HEK293 (cell line): ENCODE data around the gene MED13L.

ENCODE experiments used
- CTCF ChIA-PET: fragments of 350-600 bp; formaldehyde crosslinking; extraction: SDS; loops from one replicate; lab custom pipeline; 2021; ENCODE audit warnings: antibody characterized with exemption; lab: Yijun Ruan, JAX
- POLR2A ChIA-PET: fragments of 300-600 bp; formaldehyde crosslinking; extraction: SDS; loops from one replicate; lab custom pipeline; 2020; ENCODE audit warnings: antibody characterized with exemption, inconsistent platforms; lab: Yijun Ruan, JAX
- H3K27ac ChIP-seq: fragments of 200-500 bp; sonication (Bioruptor generic); 2 replicates; pipeline ENCODE4 v1.5.1; 2014; ENCODE audit warnings: low read depth, low read length, control low read depth, inconsistent platforms; ENCODE audit errors: extremely low read depth
- H3K36me3 ChIP-seq, 2 experiments: fragments of 200-500 bp in 1 of 2; sonication (Bioruptor generic) in 1 of 2; 1 replicate in 1 of 2; 2 replicates in 1 of 2; pipeline ENCODE4 v1.5.1; 2014 to 2017; ENCODE audit warnings: inconsistent platforms in 2 of 2, low read length in 2 of 2; ENCODE audit not compliant: control insufficient read depth in 2 of 2, insufficient read depth in 1 of 2
- H3K4me1 ChIP-seq: fragments of 200-500 bp; sonication (Bioruptor generic); 2 replicates; pipeline ENCODE4 v1.5.1; 2014; ENCODE audit warnings: mild to moderate bottlenecking, low read length, inconsistent platforms; ENCODE audit not compliant: control insufficient read depth, insufficient read depth
- H3K4me3 ChIP-seq: 2 replicates; pipeline ENCODE4 v1.5.1; 2011; ENCODE audit warnings: low read depth, mild to moderate bottlenecking, control low read depth, low read length, moderate library complexity
- H3K9me3 ChIP-seq: fragments of 200-500 bp; sonication (Bioruptor generic); 2 replicates; pipeline ENCODE4 v1.5.1; 2014; ENCODE audit warnings: low read depth, low read length, inconsistent platforms; ENCODE audit not compliant: control insufficient read depth, insufficient read depth
- REPIN1 ChIP-seq: fragments of 450-650 bp; formaldehyde crosslinking; IDR thresholded peaks from 2 replicates; pipeline ENCODE4 v1.5.1; 2017; ENCODE audit warnings: missing biosample characterization, missing genetic modification characterization, low read depth
- SP2 ChIP-seq: fragments of 450-650 bp; formaldehyde crosslinking; IDR thresholded peaks from 2 replicates; pipeline ENCODE4 v1.5.1; 2016; ENCODE audit warnings: missing biosample characterization, missing genetic modification characterization
- SP3 ChIP-seq: fragments of 450-650 bp; formaldehyde crosslinking; IDR thresholded peaks from 2 replicates; pipeline ENCODE4 v1.5.1; 2016; ENCODE audit warnings: missing biosample characterization, missing genetic modification characterization
- ZNF140 ChIP-seq: fragments of 450-650 bp; formaldehyde crosslinking; IDR thresholded peaks from 2 replicates; pipeline ENCODE4 v1.5.1; 2016; ENCODE audit warnings: missing biosample characterization, missing genetic modification characterization
- ZNF169 ChIP-seq: fragments of 450-650 bp; formaldehyde crosslinking; IDR thresholded peaks from 2 replicates; pipeline ENCODE4 v1.5.1; 2016; ENCODE audit warnings: missing biosample characterization, missing genetic modification characterization
- ZNF221 ChIP-seq: fragments of 450-650 bp; formaldehyde crosslinking; IDR thresholded peaks from 2 replicates; pipeline ENCODE4 v1.5.1; 2017; ENCODE audit warnings: missing biosample characterization, missing genetic modification characterization, borderline replicate concordance
- ZNF335 ChIP-seq: fragments of 450-650 bp; formaldehyde crosslinking; conservative IDR thresholded peaks from 2 replicates; pipeline ENCODE4 v1.5.1; 2016; ENCODE audit warnings: missing biosample characterization, missing genetic modification characterization
- ZNF350 ChIP-seq: fragments of 450-650 bp; formaldehyde crosslinking; IDR thresholded peaks from 2 replicates; pipeline ENCODE4 v1.5.0; 2017; ENCODE audit warnings: missing biosample characterization, mild to moderate bottlenecking, missing genetic modification characterization
- ZNF530 ChIP-seq: fragments of 450-650 bp; formaldehyde crosslinking; IDR thresholded peaks from 2 replicates; pipeline ENCODE4 v1.5.1; 2016; ENCODE audit warnings: low read depth, missing biosample characterization, missing genetic modification characterization
- ZNF555 ChIP-seq: fragments of 450-650 bp; formaldehyde crosslinking; conservative IDR thresholded peaks from 2 replicates; pipeline ENCODE4 v1.5.1; 2017; ENCODE audit warnings: missing biosample characterization, mild to moderate bottlenecking, missing genetic modification characterization, inconsistent platforms
- ZSCAN16 ChIP-seq: fragments of 450-650 bp; formaldehyde crosslinking; IDR thresholded peaks from 2 replicates; pipeline ENCODE4 v1.5.1; 2016; ENCODE audit warnings: missing biosample characterization, missing genetic modification characterization
- ZXDB ChIP-seq: fragments of 450-650 bp; formaldehyde crosslinking; IDR thresholded peaks from 2 replicates; pipeline ENCODE4 v1.5.1; 2016; ENCODE audit warnings: missing biosample characterization, missing genetic modification characterization
- TF ChIP-seq, protein P1 (sequence below): fragments of 450-650 bp; formaldehyde crosslinking; IDR thresholded peaks from 2 replicates; pipeline ENCODE4 v1.5.1; 2016; ENCODE audit warnings: missing biosample characterization, missing genetic modification characterization
- TF ChIP-seq, protein P2 (sequence below): fragments of 450-650 bp; formaldehyde crosslinking; IDR thresholded peaks from 2 replicates; pipeline ENCODE4 v1.5.1; 2017; ENCODE audit warnings: missing biosample characterization, mild to moderate bottlenecking, missing genetic modification characterization, moderate library complexity
- TF ChIP-seq, protein P3 (sequence below): fragments of 450-650 bp; formaldehyde crosslinking; IDR thresholded peaks from 2 replicates; pipeline ENCODE4 v1.5.1; 2017; ENCODE audit warnings: missing biosample characterization, missing genetic modification characterization
- TF ChIP-seq, protein P4 (sequence below): fragments of 450-650 bp; formaldehyde crosslinking; conservative IDR thresholded peaks from 2 replicates; pipeline ENCODE4 v1.5.1; 2016; ENCODE audit warnings: low read depth, missing biosample characterization, missing genetic modification characterization
- TF ChIP-seq, protein P5 (sequence below): fragments of 450-650 bp; formaldehyde crosslinking; IDR thresholded peaks from 2 replicates; pipeline ENCODE4 v1.5.1; 2017; ENCODE audit warnings: missing biosample characterization, missing genetic modification characterization
- TF ChIP-seq, protein P6 (sequence below): fragments of 450-650 bp; formaldehyde crosslinking; IDR thresholded peaks from 2 replicates; pipeline ENCODE4 v1.5.1; 2016; ENCODE audit warnings: missing biosample characterization, missing genetic modification characterization, low read depth
- TF ChIP-seq, protein P7 (sequence below): fragments of 450-650 bp; formaldehyde crosslinking; IDR thresholded peaks from 2 replicates; pipeline ENCODE4 v1.5.1; 2016; ENCODE audit warnings: missing biosample characterization, missing genetic modification characterization

The MED13L gene

DNA sequence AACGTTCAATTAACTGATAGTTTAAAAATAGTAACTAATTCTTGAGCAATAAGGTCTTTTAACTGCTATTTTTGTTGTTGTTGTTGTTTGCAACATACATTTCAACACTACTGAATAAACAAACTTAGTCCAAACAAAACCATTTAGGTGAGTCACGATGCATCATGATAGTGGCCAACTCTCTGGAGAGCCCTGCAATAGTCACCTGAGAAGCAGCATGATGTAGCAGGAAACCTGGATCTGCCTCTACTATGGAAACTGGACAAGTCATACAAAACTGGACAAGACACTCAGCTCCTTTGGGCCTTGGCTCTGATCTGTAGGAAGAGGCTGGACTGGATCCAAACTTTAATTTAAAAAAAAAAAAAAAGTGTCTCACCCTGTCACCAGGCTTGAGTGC is 117.3 kb downstream of the MED13L start:
- CTCF ChIA-PET, result interaction anchor here (1.1 kb wide), 1 partner anchor 19 kb away, joined by 5 read pairs; no protein-coding TSS in a partner anchor
- no peak for TF ChIP-seq ZNF335 (tag by site-specific recombination)
- TF ChIP-seq, protein P1, sequence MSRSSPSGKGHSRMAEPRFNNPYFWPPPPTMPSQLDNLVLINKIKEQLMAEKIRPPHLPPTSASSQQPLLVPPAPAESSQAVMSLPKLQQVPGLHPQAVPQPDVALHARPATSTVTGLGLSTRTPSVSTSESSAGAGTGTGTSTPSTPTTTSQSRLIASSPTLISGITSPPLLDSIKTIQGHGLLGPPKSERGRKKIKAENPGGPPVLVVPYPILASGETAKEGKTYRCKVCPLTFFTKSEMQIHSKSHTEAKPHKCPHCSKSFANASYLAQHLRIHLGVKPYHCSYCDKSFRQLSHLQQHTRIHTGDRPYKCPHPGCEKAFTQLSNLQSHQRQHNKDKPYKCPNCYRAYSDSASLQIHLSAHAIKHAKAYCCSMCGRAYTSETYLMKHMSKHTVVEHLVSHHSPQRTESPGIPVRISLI (tag by site-specific recombination), result no peak
- TF ChIP-seq, protein P2, sequence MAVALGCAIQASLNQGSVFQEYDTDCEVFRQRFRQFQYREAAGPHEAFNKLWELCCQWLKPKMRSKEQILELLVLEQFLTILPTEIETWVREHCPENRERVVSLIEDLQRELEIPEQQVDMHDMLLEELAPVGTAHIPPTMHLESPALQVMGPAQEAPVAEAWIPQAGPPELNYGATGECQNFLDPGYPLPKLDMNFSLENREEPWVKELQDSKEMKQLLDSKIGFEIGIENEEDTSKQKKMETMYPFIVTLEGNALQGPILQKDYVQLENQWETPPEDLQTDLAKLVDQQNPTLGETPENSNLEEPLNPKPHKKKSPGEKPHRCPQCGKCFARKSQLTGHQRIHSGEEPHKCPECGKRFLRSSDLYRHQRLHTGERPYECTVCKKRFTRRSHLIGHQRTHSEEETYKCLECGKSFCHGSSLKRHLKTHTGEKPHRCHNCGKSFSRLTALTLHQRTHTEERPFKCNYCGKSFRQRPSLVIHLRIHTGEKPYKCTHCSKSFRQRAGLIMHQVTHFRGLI (tag by site-specific recombination), result no peak
- TF ChIP-seq ZNF350, result no peak
- TF ChIP-seq, protein P3, sequence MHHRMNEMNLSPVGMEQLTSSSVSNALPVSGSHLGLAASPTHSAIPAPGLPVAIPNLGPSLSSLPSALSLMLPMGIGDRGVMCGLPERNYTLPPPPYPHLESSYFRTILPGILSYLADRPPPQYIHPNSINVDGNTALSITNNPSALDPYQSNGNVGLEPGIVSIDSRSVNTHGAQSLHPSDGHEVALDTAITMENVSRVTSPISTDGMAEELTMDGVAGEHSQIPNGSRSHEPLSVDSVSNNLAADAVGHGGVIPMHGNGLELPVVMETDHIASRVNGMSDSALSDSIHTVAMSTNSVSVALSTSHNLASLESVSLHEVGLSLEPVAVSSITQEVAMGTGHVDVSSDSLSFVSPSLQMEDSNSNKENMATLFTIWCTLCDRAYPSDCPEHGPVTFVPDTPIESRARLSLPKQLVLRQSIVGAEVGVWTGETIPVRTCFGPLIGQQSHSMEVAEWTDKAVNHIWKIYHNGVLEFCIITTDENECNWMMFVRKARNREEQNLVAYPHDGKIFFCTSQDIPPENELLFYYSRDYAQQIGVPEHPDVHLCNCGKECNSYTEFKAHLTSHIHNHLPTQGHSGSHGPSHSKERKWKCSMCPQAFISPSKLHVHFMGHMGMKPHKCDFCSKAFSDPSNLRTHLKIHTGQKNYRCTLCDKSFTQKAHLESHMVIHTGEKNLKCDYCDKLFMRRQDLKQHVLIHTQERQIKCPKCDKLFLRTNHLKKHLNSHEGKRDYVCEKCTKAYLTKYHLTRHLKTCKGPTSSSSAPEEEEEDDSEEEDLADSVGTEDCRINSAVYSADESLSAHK (tag by site-specific recombination), result no peak
- TF ChIP-seq ZNF221 (tag by site-specific recombination), result no peak
- no peak for TF ChIP-seq REPIN1
- TF ChIP-seq ZNF555, result no peak
- no peak for TF ChIP-seq SP3
- TF ChIP-seq, protein P4, sequence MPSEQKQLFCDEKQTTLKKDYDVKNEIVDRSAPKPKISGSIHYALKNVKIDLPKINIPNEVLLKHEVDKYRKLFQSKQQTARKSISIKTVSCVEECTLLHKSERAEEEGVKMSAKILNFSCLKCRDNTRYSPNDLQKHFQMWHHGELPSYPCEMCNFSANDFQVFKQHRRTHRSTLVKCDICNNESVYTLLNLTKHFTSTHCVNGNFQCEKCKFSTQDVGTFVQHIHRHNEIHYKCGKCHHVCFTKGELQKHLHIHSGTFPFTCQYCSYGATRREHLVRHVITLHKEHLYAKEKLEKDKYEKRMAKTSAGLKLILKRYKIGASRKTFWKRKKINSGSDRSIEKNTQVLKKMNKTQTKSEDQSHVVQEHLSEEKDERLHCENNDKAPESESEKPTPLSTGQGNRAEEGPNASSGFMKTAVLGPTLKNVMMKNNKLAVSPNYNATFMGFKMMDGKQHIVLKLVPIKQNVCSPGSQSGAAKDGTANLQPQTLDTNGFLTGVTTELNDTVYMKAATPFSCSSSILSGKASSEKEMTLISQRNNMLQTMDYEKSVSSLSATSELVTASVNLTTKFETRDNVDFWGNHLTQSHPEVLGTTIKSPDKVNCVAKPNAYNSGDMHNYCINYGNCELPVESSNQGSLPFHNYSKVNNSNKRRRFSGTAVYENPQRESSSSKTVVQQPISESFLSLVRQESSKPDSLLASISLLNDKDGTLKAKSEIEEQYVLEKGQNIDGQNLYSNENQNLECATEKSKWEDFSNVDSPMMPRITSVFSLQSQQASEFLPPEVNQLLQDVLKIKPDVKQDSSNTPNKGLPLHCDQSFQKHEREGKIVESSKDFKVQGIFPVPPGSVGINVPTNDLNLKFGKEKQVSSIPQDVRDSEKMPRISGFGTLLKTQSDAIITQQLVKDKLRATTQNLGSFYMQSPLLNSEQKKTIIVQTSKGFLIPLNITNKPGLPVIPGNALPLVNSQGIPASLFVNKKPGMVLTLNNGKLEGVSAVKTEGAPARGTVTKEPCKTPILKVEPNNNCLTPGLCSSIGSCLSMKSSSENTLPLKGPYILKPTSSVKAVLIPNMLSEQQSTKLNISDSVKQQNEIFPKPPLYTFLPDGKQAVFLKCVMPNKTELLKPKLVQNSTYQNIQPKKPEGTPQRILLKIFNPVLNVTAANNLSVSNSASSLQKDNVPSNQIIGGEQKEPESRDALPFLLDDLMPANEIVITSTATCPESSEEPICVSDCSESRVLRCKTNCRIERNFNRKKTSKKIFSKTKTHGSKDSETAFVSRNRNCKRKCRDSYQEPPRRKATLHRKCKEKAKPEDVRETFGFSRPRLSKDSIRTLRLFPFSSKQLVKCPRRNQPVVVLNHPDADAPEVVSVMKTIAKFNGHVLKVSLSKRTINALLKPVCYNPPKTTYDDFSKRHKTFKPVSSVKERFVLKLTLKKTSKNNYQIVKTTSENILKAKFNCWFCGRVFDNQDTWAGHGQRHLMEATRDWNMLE (tag by site-specific recombination), result no peak
- TF ChIP-seq ZSCAN16 (tag by site-specific recombination), result no peak
- TF ChIP-seq, protein P5, sequence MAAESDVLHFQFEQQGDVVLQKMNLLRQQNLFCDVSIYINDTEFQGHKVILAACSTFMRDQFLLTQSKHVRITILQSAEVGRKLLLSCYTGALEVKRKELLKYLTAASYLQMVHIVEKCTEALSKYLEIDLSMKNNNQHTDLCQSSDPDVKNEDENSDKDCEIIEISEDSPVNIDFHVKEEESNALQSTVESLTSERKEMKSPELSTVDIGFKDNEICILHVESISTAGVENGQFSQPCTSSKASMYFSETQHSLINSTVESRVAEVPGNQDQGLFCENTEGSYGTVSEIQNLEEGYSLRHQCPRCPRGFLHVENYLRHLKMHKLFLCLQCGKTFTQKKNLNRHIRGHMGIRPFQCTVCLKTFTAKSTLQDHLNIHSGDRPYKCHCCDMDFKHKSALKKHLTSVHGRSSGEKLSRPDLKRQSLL (tag by site-specific recombination), result no peak
- TF ChIP-seq, protein P6, sequence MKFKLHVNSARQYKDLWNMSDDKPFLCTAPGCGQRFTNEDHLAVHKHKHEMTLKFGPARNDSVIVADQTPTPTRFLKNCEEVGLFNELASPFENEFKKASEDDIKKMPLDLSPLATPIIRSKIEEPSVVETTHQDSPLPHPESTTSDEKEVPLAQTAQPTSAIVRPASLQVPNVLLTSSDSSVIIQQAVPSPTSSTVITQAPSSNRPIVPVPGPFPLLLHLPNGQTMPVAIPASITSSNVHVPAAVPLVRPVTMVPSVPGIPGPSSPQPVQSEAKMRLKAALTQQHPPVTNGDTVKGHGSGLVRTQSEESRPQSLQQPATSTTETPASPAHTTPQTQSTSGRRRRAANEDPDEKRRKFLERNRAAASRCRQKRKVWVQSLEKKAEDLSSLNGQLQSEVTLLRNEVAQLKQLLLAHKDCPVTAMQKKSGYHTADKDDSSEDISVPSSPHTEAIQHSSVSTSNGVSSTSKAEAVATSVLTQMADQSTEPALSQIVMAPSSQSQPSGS (tag by site-specific recombination), result no peak
- no peak for TF ChIP-seq ZNF169 (tag by site-specific recombination)
- TF ChIP-seq ZNF530 (tag by site-specific recombination), result no peak
- TF ChIP-seq SP2 (tag by site-specific recombination), result no peak
- no peak for TF ChIP-seq ZNF140 (tag by site-specific recombination)
- TF ChIP-seq, protein P7, sequence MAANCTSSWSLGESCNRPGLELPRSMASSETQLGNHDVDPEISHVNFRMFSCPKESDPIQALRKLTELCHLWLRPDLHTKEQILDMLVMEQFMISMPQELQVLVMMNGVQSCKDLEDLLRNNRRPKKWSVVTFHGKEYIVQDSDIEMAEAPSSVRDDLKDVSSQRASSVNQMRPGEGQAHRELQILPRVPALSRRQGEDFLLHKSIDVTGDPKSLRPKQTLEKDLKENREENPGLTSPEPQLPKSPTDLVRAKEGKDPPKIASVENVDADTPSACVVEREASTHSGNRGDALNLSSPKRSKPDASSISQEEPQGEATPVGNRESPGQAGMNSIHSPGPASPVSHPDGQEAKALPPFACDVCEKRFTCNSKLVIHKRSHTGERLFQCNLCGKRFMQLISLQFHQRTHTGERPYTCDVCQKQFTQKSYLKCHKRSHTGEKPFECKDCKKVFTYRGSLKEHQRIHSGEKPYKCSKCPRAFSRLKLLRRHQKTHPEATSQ (tag by site-specific recombination), result no peak
- no peak for TF ChIP-seq ZXDB (tag by site-specific recombination)
- Histone ChIP-seq H3K9me3 (no peaks in the 10 kb centered on the region), H3K36me3 (no peaks in the 10 kb centered on the region), H3K4me3 (no peak overlapping the region), H3K4me1 (peaks cover 52% of the 10 kb centered on the region), H3K27ac (no peak overlapping the region)
- POLR2A ChIA-PET, result no interaction called here
